DOHH2 (cell line): Measurements from ENCODE around the gene POTEC.
"Not testable (repeated sequence)": the region's sequence is repeated elsewhere in the genome, so short reads cannot be mapped to it uniquely, and the experiment has no call there.

ENCODE experiments used
- EZH2phosphoT487 ChIP-seq: fragments of 200-600 bp; sonication (generic); IDR thresholded peaks from 2 replicates; pipeline ENCODE4 v1.6.1; 2017; ENCODE audit warnings: borderline replicate concordance, mild to moderate bottlenecking, antibody characterized with exemption, low read length, moderate library complexity, mixed read lengths
- TF ChIP-seq, protein P1 (sequence below): fragments of 200-600 bp; sonication (generic); IDR thresholded peaks from one replicate; pipeline ENCODE4 v1.5.1; 2014; ENCODE audit warnings: antibody characterized with exemption, mild to moderate bottlenecking, low read depth, low read length; ENCODE audit not compliant: poor library complexity, severe bottlenecking

DNA sequence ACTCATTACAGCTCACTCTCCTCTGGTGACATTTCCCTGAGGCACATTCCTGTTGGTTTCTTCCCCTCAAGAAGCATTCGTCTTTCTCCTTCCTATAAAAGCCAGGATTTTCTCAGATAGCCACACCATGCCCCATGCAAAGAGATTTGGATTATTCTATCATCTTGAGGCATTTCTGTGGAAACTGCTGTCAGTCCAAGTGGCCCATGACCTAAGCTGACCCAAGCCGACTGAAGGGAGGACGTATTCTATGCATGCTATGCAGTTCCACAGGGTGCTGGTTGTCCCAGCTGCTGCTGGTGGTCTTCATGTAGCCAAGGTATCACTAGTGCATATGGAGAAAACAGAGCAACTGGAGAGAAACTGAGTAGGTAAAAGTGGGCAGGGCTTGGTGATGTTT, 73.0 kb downstream of the POTEC start:
- TF ChIP-seq, protein P1, sequence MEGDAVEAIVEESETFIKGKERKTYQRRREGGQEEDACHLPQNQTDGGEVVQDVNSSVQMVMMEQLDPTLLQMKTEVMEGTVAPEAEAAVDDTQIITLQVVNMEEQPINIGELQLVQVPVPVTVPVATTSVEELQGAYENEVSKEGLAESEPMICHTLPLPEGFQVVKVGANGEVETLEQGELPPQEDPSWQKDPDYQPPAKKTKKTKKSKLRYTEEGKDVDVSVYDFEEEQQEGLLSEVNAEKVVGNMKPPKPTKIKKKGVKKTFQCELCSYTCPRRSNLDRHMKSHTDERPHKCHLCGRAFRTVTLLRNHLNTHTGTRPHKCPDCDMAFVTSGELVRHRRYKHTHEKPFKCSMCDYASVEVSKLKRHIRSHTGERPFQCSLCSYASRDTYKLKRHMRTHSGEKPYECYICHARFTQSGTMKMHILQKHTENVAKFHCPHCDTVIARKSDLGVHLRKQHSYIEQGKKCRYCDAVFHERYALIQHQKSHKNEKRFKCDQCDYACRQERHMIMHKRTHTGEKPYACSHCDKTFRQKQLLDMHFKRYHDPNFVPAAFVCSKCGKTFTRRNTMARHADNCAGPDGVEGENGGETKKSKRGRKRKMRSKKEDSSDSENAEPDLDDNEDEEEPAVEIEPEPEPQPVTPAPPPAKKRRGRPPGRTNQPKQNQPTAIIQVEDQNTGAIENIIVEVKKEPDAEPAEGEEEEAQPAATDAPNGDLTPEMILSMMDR: not testable (repeated sequence)
- not testable (repeated sequence) for TF ChIP-seq EZH2phosphoT487
